Activated CD8-positive, alpha-beta T cell treated with anti-CD3 and anti-CD28 coated beads for 36 hours (primary cell): ENCODE data around the gene FCHO2. TPM values are rescaled to one million over a fixed set of nuclear protein-coding genes. Genes with fewer than 3 reads are reported as not detected.
"Not testable (repeated sequence)": the region's sequence is repeated elsewhere in the genome, so short reads cannot be mapped to it uniquely, and the experiment has no call there.

Source experiments
- ATAC-seq: fragments of 200-7000 bp; cut with Tn5 transposase; one replicate; pipeline ENCODE4 v1.10.0; 2021; ENCODE audit warnings: mild to moderate bottlenecking, moderate library complexity
- CTCF ChIA-PET: fragments of 350-600 bp; sonication (Branson Sonifier 250); formaldehyde crosslinking; loops from one replicate; lab custom pipeline; 2021; ENCODE audit warnings: antibody characterized with exemption; lab: Charles Lee
- POLR2A ChIA-PET: fragments of 350-600 bp; sonication (Branson Sonifier 250); formaldehyde crosslinking; loops from one replicate; lab custom pipeline; 2021; ENCODE audit warnings: antibody characterized with exemption; lab: Charles Lee
- DNase-seq: peaks from one replicate; pipeline ENCODE4 v3.0.0-alpha.2; 2020
- H3K27ac Mint-ChIP-seq: one replicate; pipeline ENCODE4 v1.8.0; 2021; ENCODE audit warnings: mild to moderate bottlenecking, mixed read lengths
- H3K27me3 Mint-ChIP-seq: one replicate; pipeline ENCODE4 v1.8.0; 2021; ENCODE audit warnings: mixed read lengths
- H3K36me3 Mint-ChIP-seq: one replicate; pipeline ENCODE4 v1.8.0; 2021; ENCODE audit warnings: low read depth, mixed read lengths
- H3K4me1 Mint-ChIP-seq: one replicate; pipeline ENCODE4 v1.8.0; 2021; ENCODE audit warnings: low read depth, mixed read lengths
- H3K4me3 Mint-ChIP-seq: one replicate; pipeline ENCODE4 v1.8.0; 2021; ENCODE audit warnings: mild to moderate bottlenecking, moderate library complexity, mixed read lengths
- H3K9me3 Mint-ChIP-seq: one replicate; pipeline ENCODE4 v1.8.0; 2021; ENCODE audit warnings: mixed read lengths
- CTCF ChIP-seq: fragments of 200-600 bp; IDR thresholded peaks from one replicate; pipeline ENCODE4 v1.8.0; 2022; ENCODE audit warnings: antibody characterized with exemption, mild to moderate bottlenecking
- intact Hi-C: fragments of 100-400 bp; cut with micrococcal nuclease; formaldehyde crosslinking; loops from one replicate; pipeline ENCODE4 v1.10.0; 2022
- total RNA-seq, 2 experiments: library from RNA; stranded (reverse); gene quantifications; one replicate each; pipeline ENCODE4 v1.2.3, GENCODE V29; 2021

FCHO2 gene
- total RNA-seq, 2 experiments from 2014 or later, result 0.32 to 1.0 TPM

DNA sequence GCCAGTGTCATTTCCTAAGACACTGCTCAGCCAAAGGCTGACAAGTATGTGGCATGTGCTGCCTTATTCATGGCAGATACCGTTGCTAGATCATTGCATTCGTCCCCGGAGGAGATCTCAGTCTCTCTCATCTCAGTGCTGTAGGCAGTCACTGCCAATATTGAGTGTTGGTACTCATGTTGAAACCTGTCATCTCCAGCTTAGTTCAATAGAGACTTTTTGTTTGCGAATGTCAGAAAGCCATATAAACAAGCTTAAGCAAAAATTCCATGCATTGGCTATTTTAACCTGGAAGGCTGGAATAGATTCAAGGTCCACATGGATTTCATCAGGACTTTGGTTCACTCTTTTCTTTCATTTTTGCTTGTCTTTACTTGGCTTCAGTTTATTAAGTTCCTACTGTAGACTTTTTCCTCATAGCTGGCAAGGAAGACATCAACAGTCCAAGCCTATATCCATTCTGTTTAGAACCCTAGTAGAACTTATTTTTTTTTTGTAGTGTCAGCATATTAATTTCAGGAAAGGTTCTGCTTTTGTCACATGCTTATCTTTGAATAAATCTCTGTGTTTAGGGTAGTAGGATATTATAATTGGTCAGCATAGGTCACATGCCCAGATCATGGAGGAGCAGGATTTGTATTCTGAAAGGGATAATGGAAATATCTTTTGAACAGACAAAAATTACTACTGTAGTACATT, 66.8 kb downstream of the FCHO2 start:
- ChIA-PET CTCF (interaction anchor here (1.0 kb wide), 1 partner anchor 10 kb away, joined by 4 read pairs; no protein-coding TSS in a partner anchor), POLR2A (no interaction called here)
- H3K4me3 Mint-ChIP-seq, result no peak overlapping the region
- peaks cover 4% of the 10 kb centered on the region for H3K27me3 Mint-ChIP-seq
- H3K27ac Mint-ChIP-seq, result no peak overlapping the region
- intact Hi-C loops, result no loop called here
- no peaks in the 10 kb centered on the region for H3K4me1 Mint-ChIP-seq
- no peak for TF ChIP-seq CTCF
- no peak for DNase-seq
- ATAC-seq, result no peak
- H3K9me3 Mint-ChIP-seq, result no peaks in the 10 kb centered on the region
- H3K36me3 Mint-ChIP-seq, result no peaks in the 10 kb centered on the region

DNA sequence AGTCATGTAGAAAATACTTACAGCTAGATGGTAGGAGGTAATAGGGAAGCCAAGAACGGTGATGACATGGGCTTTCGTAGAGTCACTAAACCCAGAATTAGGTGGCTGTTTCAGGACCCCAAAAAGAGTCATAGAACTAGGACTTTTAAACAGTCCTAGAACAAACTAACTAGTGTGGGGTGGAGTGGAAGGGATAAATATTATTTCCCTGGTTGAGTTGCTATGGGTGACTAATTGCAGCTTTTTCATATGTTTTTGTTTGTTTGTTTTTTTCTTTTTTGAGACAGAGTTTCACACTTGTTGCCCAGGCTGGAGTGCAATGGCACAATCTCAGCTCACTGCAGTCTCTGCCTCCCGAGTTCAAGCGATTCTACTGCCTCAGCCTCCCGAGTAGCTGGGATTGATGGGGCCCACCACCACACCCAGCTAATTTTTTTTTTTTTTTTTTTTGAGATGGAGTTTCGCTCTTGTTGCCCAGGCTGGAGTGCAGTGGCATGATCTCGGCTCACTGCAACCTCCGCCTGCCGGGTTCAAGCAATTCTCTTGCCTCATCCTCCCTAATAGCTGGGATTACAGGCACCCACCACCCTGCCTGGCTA, 69.2 kb downstream of the FCHO2 start:
- intact Hi-C loops, H3K27me3 Mint-ChIP-seq, H3K27ac Mint-ChIP-seq, ATAC-seq, POLR2A ChIA-PET, H3K4me3 Mint-ChIP-seq, H3K4me1 Mint-ChIP-seq, H3K9me3 Mint-ChIP-seq, H3K36me3 Mint-ChIP-seq, DNase-seq: not testable (repeated sequence)
- CTCF ChIA-PET, result interaction anchor here (1.1 kb wide), 1 partner anchor 118 kb away, joined by 3 read pairs; no protein-coding TSS in a partner anchor

DNA sequence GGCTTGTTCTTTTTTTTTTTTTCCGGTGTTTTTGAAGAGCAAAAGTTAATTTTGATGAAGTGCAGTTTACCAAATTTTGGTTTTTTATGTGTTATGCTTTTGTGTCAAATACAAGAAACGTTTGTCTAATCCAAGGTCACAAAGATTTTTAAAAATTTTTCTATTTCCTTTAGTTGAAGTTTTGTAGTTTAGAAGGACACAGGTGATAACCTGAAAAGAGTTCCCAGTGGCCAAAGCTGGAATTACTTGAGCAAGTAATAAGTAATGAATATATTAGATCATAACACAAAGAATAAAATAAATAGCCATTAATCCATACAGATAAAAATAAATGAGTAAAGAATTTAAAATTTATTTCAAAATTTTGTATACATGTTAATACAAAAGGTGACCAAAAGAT, 71.5 kb downstream of the FCHO2 start:
- DNase-seq (no peak), ATAC-seq (no peak)
- H3K4me3 Mint-ChIP-seq, result no peak overlapping the region
- no peaks in the 10 kb centered on the region for H3K9me3 Mint-ChIP-seq
- intact Hi-C loops, result no loop called here
- no peaks in the 10 kb centered on the region for H3K36me3 Mint-ChIP-seq
- H3K27me3 Mint-ChIP-seq, result no peaks in the 10 kb centered on the region
- CTCF ChIA-PET, result no interaction called here
- TF ChIP-seq CTCF, result no peak
- no peaks in the 10 kb centered on the region for H3K4me1 Mint-ChIP-seq
- H3K27ac Mint-ChIP-seq, result no peak overlapping the region
- POLR2A ChIA-PET, result no interaction called here

- Mint-ChIP-seq H3K27ac (no peak overlapping the region), H3K9me3 (no peaks in the 10 kb centered on the region), H3K27me3 (no peaks in the 10 kb centered on the region), H3K4me1 (no peaks in the 10 kb centered on the region), H3K4me3 (no peak overlapping the region), H3K36me3 (no peaks in the 10 kb centered on the region)
- intact Hi-C loops, result no loop called here
- CTCF ChIA-PET, result no interaction called here
- no peak for TF ChIP-seq CTCF
- POLR2A ChIA-PET, result no interaction called here
- ATAC-seq (no peak), DNase-seq (no peak)
Observed at GRCh38 chr5:73027816-73028215, 72.0 kb downstream of the FCHO2 start.

DNA sequence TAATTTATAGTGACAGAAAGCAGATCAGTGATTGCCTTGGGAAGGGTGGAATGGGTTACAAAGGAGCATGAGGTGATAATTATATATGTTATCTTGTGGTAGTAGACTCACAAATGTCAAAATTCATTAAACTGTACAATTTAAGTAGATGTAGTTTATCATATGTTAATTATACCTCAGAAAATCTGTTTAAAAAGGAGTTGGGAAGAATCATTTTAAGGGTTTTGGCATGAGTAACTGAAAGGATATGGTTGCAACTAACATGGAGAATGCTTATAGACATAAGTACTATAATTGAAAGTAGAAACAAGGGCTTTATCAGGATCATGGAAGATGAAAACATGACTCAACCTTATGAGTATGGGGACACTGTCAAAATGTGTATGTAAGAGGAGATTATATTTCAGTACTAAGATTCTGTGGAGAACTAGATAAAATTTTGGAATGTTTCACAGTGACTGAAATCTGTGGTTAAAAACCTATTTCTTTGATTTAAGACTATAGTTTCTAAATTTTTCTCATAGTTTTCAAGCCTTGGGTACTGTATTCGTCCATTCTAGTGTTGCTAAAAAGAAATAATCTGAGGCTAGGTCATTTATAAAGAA, 73.3 kb downstream of the FCHO2 start:
- TF ChIP-seq CTCF, result no peak
- intact Hi-C loops, result no loop called here
- no peaks in the 10 kb centered on the region for H3K4me1 Mint-ChIP-seq
- H3K36me3 Mint-ChIP-seq, result no peaks in the 10 kb centered on the region
- CTCF ChIA-PET, result no interaction called here
- no peaks in the 10 kb centered on the region for H3K9me3 Mint-ChIP-seq
- DNase-seq, result no peak
- H3K27ac Mint-ChIP-seq, result no peak overlapping the region
- no peak for ATAC-seq
- H3K27me3 Mint-ChIP-seq, result no peaks in the 10 kb centered on the region
- no peak overlapping the region for H3K4me3 Mint-ChIP-seq
- POLR2A ChIA-PET, result no interaction called here
